Stimulated activated CD8-positive, alpha-beta memory T cell treated with anti-CD3 and anti-CD28 coated beads, Interleukin-7, amount 100 ng/mL, for 48 hours (primary cell): ENCODE results near the gene C2CD4C.
"Not testable (repeated sequence)": the region's sequence is repeated elsewhere in the genome, so short reads cannot be mapped to it uniquely, and the experiment has no call there.

Experiments used
- DNase-seq, 2 donors: peaks; one replicate each; pipeline ENCODE4 v3.0.0-alpha.2; 2020; ENCODE audit warnings: low read depth in 1 of 2; ENCODE audit errors: extremely low read depth in 1 of 2

C2CD4C gene

GRCh38 chr19:408902-409515 lies at the start of gene C2CD4C:
TSS of gene C2CD4C (minus strand) at chr19:409147. CDS start at chr19:408361, 786 bp downstream.
- no peak for DNase-seq

- no peak for DNase-seq
Observed at GRCh38 chr19:458091-459042, 49.4 kb upstream of the C2CD4C start.

DNA sequence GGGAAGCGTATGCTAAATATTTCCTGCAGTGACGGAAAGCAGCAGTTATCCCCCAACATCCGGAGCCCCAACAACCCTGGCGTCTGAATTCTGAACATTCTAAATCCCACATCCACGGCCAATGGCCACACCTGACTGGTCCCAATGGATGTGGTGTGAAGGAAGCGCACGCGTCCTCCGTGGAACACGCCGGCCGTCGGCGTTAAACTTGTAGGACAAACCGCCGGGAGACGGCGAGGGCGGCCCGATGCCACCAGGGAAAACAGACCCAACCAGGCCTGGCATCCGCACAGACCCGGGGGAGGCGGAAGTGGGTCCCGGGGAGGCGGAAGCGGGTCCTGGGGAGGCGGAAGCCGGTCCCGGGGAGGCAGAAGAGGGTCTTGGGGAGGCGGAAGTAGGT lies 48.7 kb upstream of the C2CD4C start:
- no peak for DNase-seq

DNA sequence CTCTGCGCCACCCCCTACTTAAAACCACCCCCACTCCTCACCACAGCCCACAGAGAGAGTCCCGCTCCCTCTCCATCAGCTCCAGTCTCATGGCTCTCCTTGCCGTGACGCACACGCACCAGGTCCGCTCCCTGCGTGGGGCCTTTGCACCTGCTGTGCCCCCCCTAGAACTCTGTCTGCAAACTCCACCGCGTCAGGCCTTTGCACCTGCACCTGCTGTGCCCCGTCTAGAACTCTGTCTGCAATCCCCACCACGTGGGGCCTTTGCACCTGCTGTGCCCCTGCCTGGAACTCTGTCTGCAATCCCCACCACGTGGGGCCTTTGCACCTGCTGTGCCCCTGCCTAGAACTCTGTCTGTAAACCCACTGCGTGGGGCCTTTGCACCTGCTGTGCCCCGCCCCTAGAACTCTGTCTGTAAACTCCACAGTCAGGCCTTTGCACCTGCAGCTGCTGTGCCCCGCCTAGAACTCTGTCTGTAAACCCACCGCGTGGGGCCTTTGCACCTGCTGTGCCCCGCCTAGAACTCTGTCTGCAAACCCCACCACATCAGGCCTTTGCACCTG lies 47.7 kb upstream of the C2CD4C start:
- DNase-seq, result no peak

GRCh38 chr19:455851-456546 lies 47.1 kb upstream of the C2CD4C start:
- no peak for DNase-seq

GRCh38 chr19:455031-455705 lies 46.2 kb upstream of the C2CD4C start:
- no peak for DNase-seq

DNA sequence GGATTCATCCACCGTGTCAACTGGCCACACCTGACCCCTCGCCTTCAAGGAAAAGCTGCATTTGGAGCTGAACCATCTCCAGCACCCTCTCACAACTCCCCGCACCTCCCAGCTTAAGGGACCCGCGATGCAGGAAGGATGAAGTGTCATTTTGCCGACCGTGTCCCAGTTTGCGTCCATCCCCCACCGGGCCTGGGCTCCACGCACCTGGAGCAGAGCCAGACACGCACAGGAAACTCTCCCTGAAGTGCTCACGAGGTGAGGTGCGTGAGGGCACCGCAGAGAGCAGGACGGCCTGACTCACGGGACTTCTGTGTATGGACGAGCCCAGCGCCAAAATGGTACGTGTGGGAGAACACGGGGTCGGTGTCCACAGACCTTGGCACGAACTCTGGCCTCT lies 44.7 kb upstream of the C2CD4C start:
- no peak for DNase-seq

- DNase-seq, result no peak
Observed at GRCh38 chr19:452829-453228, 43.9 kb upstream of the C2CD4C start.

DNA sequence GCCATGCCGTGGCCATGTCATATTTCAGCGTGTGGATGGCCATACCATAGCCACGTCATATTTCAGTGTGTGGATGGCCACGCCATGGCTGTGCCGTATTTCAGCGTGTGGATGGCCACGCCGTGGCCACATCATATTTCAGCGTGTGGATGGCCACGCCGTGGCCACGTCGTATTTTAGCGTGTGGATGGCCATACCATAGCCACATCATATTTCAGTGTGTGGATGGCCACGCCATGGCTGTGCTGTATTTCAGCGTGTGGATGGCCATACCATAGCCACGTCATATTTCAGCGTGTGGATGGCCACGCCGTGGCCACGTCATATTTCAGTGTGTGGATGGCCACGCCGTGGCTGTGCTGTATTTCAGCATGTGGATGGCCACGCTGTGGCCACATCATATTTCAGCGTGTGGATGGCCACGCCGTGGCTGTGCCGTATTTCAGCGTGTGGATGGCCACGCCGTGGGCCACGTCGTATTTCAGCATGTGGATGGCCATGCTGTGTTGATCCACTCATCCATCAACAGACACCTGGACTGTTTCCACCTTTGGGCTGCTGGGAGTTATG lies 42.0 kb upstream of the C2CD4C start:
- DNase-seq, result not testable (repeated sequence)

GRCh38 chr19:449916-450315 lies 41.0 kb upstream of the C2CD4C start:
- DNase-seq, result no peak

DNA sequence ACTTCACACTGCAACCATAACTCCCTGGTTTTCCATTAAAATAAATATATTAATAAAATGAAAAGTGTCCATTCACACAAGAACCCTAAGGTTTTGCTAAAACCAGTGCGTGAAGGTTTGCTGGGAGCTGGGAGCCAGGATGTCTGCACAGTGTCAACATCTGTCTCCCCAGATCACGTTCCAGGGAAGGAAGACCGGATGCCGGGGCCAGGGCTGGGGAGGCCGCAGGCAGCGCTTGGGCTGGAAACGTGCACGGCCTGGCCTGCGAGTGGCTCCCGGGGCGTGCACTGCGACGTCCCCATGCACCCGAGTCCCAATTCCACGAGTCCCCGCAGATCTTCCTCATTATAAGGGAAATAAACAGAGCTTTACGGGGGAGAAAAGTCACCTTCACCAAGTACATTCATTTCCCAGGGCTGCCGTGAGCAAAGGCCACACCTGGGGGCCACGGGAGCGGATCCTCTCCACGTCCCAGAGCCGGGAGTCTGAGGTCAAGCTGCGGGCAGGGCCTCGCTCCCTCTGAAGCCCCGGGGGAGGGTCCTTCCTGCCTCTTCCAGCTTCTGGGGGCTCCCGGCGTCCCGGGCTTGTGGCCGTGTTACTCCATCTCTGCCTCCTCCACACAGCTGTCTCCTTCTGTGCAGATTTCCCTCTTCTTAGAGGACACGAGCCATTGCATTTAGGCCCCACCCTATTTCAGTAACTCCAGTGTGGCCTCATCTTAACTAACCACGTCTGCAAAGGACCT lies 39.0 kb upstream of the C2CD4C start:
- DNase-seq, result no peak

- DNase-seq, result no peak
Observed at GRCh38 chr19:447064-447426, 38.1 kb upstream of the C2CD4C start.

GRCh38 chr19:444677-445210 lies 35.8 kb upstream of the C2CD4C start:
- no peak for DNase-seq

DNA sequence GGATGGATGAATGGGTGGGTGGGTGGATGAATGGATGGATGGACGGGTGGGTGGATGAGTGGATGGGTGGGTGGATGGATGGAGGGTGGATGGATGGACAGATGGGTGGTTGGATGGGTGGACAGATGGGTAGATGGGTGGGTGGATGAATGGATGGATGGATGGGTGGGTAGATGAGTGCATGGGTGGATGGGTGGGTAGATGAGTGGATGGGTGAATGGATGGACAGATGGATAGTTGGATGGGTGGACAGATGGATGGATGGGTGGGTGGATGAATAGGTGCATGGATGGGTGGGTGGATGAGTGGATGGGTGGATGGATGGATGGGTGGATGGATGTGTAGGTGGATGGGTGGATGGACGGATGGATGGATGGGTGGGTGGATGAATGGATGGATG lies 34.1 kb upstream of the C2CD4C start:
- no peak for DNase-seq

DNA sequence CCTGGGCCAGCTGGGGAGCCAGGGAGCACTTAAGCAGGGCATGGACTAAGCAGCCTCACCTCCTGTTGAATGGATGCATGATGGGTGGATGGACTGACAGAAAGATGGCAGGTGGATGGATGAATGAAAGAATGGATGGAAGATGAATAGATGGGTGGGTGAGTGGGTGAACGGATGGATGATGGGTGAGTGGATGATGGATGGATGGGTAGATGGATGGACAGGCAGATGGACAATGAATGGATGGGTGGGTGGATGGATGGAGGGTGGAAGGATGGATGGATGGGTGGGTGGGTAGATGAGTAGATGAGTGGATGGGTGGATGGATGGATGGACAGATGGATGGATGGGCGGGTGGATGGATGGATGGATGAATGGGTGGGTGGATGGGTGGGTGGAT lies 33.1 kb upstream of the C2CD4C start:
- DNase-seq, result no peak

- DNase-seq, result no peak
Observed at GRCh38 chr19:441213-441836, 32.4 kb upstream of the C2CD4C start.

- no peak for DNase-seq
Observed at GRCh38 chr19:440391-441212, 31.7 kb upstream of the C2CD4C start.

GRCh38 chr19:439167-439900 lies 30.4 kb upstream of the C2CD4C start:
- DNase-seq, result no peak
